GM18861 (cell line): ENCODE measurements around the gene CCDC91.
"Not testable (repeated sequence)": the region's sequence is repeated elsewhere in the genome, so short reads cannot be mapped to it uniquely, and the experiment has no call there.

Experiments
- ATAC-seq: cut with Tn5 transposase; IDR thresholded peaks from one replicate; pipeline ENCODE4 v1.9.1; 2021; ENCODE audit not compliant: unreplicated experiment

Gene CCDC91

DNA sequence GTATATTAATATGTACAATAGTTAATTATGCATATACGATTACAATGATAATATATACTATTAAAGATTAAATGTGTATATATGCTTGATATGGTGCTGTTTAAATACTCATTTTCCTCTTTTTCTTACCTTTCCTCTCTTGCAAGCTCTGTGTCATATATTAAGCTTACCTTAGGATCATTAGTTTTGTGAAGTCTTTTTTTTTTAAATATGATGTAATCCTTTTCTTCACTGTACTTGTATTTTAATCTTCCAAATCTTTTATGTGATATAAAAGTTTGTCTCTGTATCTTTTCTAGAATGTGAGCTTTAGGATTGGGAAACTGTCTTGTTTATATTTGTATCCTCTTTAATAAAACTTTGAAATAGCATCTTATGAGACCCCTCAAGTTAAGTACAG is 88.7 kb downstream of the CCDC91 start:
- ATAC-seq: no peak

DNA sequence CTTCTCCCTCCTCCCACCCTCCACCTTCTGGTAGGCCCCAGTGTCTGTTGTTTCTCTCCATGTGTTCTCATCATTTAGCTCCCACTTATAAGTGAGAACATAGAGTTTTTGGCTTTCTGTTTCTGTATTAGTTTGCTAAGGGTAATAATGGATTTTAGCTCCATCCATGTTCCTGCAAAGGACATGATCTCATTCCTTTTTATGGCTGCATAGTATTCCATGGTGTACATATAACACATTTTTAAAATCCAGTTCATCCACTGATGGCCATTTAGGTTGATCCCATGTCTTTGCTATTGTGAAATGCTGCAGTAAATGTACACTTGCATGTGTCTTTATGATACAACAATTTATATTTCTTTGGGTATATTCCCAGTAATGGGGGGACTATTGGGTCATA is 96.1 kb downstream of the CCDC91 start:
- ATAC-seq: no peak

DNA sequence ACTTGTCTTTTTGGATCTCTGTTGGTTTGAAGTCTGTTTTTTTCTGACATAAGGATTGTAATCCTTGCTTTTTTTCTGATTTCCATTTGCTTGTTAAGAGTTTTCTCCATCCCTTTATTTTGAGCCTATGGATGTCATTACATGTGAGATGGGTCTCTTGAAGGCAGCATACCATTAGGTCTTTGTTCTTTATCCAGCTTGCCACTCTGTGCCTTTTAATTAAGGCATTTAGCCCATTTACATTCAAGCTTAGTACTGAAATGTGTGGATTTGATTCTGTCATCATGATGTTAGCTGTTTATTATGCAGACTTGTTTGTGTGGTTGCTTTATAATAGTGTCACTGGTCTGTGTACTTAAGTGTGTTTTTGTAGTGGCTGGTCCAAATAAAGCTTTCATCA is 100.0 kb downstream of the CCDC91 start:
- ATAC-seq: no peak

DNA sequence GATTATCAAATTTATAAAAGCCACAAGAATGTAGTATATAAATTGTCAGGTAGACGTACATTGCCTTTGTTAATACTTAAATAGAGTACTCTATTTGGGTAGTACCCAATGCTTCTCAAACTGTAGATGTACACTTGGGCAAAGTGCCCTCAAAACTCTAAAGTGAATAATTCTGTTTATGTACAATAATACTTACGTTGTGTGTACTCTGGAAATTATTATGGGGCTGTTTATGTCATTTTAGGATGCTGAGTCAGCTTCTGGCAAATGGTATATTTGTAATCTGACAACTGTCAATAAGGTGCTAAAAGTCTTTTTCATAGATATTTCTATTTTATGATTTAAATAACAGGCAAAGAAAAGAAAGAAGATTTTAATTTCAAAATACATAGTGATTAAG is 102.4 kb downstream of the CCDC91 start:
- no peak for ATAC-seq

DNA sequence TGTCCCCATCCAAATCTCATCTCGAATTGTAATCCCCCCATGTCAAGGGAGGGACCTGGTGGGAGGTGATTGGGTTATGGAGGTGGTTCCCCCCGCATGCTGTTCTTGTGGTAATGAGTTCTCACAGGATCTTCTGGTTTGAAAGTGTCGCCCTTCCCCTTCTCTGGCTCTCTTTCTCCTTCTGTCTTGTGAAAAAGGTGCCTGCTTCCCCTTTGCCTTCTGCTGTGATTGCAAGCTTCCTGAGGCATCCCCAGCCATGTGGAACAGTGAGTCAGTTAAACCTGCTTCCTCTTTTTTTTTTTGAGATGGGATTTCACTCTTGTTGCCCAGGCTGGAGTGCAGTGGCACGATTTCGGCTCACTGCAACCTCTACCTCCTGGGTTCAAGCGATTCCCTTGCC is 104.0 kb downstream of the CCDC91 start:
- no peak for ATAC-seq

DNA sequence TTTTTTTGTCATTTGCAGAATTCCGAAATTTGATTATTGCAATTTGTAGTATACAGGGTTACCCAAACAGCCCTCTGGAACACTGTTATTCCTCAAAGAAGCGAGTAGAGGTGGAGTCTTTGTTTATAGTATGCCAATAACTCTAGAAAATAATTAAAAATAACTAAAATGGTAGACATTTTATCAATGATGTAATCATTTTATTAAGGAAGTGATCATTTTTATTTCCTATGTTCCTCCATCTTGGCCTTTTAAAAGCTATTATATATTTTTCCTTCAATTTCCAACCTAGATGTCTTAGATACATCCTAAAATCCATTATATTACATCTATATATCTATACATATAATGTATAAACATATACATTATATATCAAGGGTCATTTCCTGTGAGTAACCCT is 106.0 kb downstream of the CCDC91 start:
- ATAC-seq: no peak

DNA sequence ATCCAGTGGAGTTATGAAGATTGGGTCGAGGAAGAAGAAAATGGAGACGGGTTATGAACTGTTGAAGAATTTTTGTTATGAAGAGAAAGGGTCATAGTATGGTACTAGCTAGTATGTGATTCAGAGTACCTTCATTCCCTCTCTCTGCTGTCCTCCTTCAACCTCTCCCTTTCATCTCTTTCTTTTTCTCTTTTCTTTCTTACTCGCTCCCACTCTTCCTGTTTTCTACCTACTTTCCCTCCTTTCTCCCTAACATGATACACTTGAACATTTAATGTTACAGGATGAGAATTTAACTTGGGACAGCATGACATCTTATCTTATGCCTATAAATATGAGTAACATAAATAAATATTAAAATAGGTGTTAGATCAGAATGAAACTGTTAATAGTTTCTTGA is 112.9 kb downstream of the CCDC91 start:
- ATAC-seq: no peak

DNA sequence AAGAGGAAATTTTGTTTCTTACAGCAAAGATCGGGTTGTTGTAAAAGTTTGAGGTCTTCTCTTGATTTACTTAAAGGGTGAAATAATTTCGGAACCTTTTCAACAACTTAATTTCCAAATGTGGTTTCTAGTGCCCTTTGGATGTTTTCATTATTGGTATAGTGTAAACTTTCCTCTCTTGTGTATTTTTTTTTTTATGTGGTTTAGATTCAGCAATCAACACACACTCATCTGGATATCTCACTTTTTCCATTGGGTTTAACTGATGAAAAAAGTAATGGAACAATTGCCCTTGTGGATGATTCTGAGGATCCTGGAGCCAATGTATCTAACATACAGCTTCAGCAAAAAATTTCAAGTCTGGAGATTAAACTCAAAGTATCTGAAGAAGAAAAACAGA is 116.3 kb downstream of the CCDC91 start:
- ATAC-seq: no peak

DNA sequence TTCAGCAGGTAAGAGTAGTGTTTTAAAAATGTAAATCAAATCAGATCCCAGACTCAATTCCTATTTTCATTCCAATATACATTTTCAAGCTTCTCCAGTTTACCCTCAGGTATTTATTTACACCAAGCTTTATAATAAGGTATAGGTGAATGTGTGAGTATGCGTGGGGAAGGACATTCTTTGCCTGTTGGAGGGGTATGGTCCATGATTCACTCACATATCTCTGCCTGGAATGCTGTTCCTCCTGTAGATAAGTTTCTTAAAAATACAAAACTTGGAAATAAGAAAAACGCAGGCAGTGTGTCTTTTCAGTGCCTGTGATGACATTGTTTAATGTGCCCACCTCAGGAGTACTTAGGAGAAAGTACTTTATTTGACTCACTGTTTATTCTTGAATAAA is 118.6 kb downstream of the CCDC91 start:
- ATAC-seq: no peak

DNA sequence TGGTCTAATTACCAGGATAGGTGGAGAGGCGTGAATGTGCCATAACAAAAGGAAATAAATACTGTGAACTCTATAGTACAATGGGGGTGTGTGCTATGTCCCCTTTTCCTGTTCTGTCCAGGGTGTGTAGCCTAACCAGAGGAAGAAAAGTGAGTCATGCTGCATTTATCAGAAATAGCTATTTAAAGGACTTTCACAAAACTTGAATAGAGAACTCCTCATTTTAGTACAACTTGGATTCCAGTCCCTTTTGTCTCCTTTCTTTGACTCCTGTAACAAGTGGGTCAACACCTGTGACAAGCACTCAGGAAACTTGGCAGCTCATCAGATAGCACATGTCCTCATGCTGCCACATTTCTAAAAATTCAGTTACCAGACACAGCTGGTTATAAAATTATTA is 123.4 kb downstream of the CCDC91 start:
- no peak for ATAC-seq

DNA sequence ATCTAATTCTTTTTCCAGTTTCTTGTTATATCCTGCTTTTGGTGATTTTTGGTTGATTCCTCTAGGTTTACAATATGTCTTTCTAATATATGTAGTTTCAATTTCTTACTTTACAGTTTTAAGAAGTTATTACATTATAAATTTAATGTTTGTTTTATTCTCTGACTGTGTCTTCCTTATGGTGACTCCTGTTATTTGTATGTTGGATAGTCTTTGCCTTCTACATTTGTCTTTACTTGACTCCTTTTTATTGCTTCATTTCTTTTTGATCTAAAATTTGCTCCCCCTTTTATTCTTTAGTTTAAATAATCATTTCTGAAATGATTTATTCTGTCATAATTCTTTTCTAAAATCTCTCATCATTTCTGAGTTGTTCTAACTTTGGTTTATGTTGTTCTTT is 125.8 kb downstream of the CCDC91 start:
- ATAC-seq: no peak

DNA sequence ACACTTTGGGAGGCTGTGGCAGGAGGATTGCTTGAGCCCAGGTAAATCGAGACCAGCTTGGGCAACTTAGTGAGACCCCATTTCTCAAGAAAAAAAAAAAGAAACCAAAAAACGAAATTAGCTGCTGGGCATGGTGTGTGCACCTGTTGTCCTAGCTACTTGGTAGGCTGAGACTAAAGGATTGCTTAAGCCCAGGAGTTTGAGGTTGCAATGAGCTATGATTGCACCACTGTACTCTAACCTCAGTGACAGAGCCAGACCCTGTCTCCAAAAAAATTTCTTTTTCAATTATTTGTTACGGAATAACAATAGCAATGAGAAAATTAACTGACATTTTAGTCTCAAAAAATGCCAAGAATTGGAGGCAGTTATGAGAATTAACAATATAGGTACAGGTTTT is 128.0 kb downstream of the CCDC91 start:
- no peak for ATAC-seq

DNA sequence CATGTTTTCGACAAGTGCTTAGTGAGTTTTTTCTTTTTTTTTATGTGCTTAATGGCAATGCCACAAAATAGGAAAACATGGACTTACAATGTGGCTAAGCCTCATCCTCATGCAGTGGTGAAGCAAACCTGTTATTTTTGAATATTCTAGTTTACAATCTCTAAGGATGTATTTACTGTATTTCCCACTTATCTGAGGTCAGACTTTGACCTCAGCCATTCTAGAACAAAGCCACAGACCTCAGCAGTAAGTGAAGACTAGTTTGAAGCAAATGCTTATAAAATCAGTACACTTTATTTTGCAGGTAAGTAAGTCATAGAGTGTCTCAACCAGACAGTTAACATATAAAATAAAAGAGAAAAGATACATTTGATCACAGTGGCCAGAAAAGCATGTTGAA is 130.1 kb downstream of the CCDC91 start:
- ATAC-seq: no peak

DNA sequence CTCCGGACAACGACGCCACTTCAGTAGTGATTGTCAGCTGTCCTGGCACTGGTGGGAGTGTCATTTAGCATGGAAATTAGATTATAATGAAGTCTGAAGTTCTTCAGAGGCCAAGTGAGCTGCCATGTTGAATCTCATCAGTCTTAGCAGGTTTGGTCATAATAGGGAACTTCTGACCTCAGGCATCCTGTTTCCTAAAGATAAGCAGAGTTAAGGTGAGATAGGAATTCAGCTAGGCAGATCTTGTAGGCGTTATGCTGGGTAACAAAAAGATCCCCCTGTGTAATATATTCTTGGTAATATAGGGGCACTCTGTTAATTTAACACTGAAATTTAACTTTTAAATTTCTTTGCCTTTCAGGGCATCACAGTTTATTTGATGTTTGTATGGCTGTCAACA is 137.5 kb downstream of the CCDC91 start:
- ATAC-seq: no peak

DNA sequence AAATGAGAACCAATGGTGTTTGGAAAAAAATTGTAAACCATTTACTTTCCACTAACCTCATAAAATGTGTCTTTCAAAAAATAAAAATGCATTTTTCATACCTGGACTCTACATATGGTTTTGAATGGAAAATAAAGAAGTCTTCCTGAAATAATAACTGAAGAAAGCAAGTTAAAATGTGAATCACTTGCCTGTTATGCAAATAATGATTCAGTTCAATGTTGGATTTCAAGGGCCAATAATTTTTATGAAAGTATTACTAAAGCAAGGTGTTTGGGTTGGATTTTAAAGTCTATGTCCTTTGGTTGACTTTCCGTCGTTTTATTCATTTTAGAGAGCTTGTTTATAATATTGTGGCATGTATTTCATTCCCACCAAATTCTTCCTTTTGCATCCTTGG is 138.7 kb downstream of the CCDC91 start:
- no peak for ATAC-seq

DNA sequence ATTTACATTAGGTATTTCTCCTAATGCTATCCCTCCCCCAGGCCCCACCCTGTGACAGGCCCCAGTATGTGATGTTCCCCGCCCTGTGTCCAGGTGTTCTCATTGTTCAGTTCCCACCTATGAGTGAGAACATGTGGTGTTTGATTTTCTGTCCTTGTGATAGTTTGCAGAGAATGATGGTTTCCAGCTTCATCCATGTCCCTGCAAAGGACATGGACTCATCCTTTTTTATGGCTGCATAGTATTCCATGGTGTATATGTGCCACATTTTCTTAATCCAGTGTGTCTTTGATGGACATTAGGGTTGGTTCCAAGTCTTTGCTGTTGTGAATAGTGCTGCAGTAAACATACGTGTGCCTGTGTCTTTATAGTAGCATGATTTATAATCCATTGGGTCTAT is 139.5 kb downstream of the CCDC91 start:
- ATAC-seq: not testable (repeated sequence)

DNA sequence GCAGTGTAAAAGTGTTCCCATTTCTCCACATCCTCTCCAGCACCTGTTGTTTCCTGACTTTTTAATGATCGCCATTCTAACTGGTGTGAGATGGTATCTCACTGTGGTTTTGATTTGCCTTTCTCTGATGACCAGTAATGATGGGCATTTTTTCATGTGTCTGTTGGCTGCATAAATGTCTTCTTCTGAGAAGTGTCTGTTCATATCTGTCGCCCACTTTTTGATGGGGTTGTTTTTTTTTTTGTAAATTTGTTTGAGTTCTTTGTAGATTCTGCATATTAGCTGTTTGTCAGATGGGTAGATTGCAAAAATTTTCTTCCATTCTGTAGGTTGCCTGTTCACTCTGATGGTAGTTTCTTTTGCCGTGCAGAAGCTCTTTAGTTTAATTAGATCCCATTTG is 140.0 kb downstream of the CCDC91 start:
- ATAC-seq: not testable (repeated sequence)

DNA sequence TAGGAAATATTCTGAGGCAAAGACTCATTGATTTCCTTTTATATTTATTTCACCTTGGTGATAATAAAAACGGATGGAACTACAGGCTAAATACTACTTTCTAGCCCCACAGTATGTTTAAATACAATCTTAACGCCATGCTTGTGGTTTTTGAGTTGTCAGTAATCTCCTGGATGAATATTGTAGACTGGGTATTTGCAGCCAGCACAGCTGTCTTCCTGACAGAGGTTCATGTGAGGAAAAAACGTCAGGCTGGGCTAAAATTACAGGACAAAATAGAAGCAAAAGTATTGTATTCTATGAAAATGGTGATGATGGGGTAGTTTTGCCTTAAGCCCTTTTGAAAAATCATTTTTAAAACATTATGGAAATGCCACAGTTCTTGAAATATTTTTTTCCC is 140.9 kb downstream of the CCDC91 start:
- no peak for ATAC-seq

DNA sequence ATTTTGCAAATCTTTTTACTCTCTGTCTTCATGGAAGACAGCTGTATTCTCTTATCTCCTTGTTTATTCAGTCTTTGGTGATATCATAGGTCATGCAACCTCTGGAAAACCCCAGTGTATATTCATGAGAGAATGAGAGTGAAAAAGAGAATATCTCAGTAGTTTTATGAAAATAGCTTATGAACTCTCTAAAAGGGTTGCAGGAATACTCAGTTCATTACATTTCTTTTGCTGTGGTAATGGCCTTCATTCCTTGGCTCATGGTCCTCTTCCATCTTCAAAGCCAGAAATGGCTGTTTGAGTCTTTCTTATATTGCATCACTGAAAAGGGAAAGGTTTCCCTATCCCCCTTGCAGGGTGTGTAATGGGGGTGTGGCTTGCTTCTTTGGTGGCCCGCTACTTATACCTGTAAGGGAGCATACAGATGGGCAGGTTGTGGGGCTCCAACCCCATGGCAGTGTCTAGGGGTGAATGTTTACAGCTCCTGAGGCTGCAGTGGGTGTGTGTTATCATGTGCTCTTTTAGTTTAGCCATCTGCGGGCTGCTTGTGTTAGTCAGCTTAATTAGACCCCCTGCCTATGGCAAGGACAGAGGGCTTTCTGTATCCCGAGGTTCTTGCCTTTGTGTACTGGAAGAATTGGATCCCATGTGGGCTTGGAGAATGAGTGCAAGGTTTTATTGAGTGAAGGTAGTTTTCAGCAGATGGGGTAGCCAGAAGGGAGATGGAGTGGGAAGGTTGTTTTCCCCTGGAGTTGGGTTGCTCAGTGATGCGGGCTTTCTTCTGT is 150.2 kb downstream of the CCDC91 start:
- ATAC-seq: no peak

DNA sequence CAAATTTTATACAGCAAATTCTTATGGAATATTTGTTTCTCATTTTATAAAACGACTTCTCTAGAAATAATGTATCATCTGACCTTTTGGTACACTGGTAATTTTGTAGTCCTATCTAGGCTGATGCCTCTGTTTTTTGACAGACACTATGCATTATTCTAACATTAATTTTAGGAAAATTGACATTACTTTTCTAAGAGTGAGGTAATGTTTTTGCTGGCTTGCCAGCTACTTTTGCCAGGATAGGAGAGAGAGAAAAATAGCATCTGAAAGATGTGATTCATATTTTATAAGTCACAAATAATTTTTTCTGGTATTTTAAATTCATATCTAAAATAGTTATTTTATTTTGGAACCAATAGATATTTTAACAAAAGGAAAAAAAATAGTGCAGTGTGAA is 153.5 kb downstream of the CCDC91 start:
- no peak for ATAC-seq

DNA sequence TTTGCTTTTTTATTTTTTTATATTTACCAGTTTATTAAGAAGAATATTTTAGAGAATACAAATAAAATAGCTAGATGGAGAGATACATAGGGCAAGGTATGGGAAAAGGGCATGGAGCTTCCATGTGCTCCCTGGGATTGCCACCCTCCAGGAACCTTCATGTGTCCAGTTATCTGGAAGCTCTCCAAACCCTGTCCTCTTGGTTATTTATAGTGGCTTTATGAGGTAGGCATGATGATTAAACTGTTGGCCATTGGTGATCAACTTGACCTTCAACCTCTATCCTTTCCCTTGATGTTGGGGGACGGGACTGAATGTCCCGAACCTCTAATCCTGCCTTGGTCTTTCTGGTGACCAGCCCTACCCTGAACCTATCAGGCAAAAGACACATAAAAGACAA is 156.3 kb downstream of the CCDC91 start:
- no peak for ATAC-seq

DNA sequence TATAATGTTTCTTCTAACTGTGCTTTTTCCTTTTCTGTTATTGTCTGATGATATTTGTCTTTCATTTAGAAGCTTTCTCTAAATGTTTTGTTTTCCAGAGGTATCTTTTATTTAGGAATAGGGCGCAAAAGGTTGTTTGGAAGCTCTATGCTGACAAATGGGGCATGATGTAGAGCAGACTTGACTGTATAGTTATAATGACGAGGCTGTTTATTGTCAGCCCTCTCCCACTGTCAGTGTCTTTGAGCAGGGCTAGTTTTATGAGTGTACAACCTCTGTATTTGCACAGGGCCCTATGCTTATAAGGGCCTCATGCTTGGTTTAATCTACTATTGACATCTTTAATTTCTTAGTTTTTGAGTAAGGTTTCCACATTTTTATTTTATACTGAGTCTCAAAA is 158.9 kb downstream of the CCDC91 start:
- ATAC-seq: no peak

DNA sequence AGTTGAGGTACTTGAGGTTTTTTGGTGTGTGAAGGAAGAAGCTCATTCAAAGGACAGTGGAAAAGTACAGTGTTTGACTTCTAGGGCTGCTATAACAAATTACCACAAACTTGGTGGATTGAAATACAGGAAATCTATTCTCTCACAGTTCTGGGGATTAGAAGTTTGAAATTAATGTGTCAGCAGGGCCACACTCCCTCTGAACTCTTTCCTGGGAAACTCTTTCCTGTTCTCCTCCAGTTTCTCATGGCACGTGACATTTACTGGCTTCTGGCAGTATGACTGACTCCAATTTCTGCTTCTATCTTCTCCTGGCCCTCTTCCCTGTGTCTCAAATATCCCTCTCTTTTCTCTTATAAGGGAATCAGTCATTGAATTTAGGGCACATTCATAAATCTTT is 160.2 kb downstream of the CCDC91 start:
- ATAC-seq: no peak
